ENCODE data around the gene OSBPL9. TPM values are rescaled to one million over a fixed set of nuclear protein-coding genes. Genes with fewer than 3 reads are reported as not detected.

The OSBPL9 gene
- polyA plus RNA-seq, 1 experiment: 68.3 TPM

DNA sequence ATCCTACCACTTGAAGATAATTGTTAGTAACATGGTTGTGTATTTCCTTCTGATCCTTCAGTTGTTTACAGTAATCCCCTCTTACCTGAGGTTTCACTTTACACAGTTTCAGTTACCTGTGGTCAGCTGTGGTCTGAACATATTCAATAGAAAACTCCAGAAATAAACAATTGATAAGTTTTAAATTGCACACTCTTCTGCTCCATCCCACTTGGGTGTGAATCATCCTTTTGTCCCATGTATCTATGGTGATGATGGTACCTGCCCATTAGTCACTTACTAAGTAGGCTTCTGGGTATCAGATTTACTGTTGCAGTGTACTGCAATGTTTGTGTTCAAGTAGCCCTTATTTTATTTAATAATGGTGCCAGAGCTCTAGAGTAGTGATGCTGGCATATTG lies 62.5 kb downstream of the OSBPL9 start:
- ChIA-PET CTCF (no interaction called here), POLR2A (no interaction called here)
- H3K4me3 ChIP-seq (ENCODE audit: low read depth, low read length): no peak overlapping the region
- no peaks in the 10 kb centered on the region for H3K27me3 ChIP-seq (ENCODE audit: control insufficient read depth, insufficient read depth, low read length)
- no peak for TF ChIP-seq CTCF (IDR thresholded peaks at IDR 0.05; ENCODE audit: insufficient read depth, low read depth, low read length)
- DNase-seq (ENCODE audit: low read depth): no peak
- H3K36me3 ChIP-seq (ENCODE audit: control insufficient read depth, insufficient read depth, low read length): no peaks in the 10 kb centered on the region

DNA sequence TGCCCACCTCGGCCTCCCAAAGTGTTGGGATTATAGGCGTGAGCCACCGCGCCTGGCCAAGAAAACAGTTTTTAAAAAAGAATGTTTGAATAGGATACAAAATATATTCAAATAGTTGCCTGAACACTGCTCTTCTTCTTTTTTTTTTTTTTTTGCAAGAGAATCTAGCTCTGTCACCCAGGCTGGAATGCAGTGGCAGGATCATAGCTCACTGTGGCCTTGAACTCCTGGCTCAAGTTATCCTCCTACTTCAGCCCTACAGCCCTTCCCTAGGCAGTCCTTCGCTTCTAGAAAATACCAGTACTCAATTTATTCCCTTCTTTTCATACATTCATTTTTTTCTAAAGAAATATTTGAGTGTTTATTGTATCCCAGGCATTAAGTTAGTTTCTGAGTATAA lies 67.9 kb downstream of the OSBPL9 start:
- DNase-seq (ENCODE audit: low read depth): no peak
- H3K36me3 ChIP-seq (ENCODE audit: control insufficient read depth, insufficient read depth, low read length): no peaks in the 10 kb centered on the region
- H3K27me3 ChIP-seq (ENCODE audit: control insufficient read depth, insufficient read depth, low read length): no peaks in the 10 kb centered on the region
- no peak overlapping the region for H3K4me3 ChIP-seq (ENCODE audit: low read depth, low read length)
- ChIA-PET POLR2A (interaction anchor here (0.6 kb wide), 1 partner anchor 1529 kb away, joined by 4 read pairs; no protein-coding TSS in a partner anchor), CTCF (interaction anchor here (0.6 kb wide), 1 partner anchor 13 kb away, joined by 4 read pairs; no protein-coding TSS in a partner anchor)
- no peak for TF ChIP-seq CTCF (IDR thresholded peaks at IDR 0.05; ENCODE audit: insufficient read depth, low read depth, low read length)

DNA sequence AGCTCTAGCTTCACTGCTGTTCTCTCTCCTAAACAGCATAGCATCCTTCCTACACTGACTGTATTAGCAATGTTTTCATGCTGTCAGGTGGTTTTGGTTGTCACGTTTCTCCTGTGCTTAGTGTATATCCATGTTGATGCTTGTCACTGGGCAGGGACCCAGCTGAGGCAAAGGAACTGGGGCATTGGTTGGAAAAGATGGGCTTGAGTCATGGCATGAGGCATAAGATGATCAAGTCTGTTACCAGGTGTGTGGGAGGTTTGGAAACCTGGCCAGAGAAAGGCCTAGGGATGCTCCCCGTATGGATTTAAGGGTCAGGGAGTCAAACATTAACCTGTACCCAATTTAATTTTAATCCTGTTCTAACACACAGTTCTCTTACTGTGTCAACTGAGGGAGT lies 69.6 kb downstream of the OSBPL9 start:
- DNase-seq (ENCODE audit: low read depth): no peak
- ChIA-PET CTCF (no interaction called here), POLR2A (no interaction called here)

DNA sequence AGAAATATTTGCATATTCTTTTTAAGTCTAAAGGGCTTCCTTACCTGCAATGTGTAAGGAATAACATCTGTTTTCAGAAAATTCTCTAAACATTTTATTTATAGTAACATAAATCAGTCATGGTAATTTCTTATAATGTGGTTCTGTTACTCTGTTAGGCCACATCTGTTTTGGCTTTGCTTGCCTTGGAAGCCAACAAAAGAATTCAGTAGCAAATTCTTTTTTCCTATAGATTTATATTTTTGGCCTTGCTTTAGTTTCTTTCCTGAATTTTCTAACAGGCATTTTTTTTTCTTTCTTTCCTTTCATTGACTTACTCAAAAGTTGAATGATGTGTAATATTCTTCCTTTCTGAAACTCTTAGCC lies 72.2 kb downstream of the OSBPL9 start:
- Histone ChIP-seq H3K4me3 (ENCODE audit: low read depth, low read length) (no peak overlapping the region), H3K36me3 (ENCODE audit: control insufficient read depth, insufficient read depth, low read length) (no peaks in the 10 kb centered on the region), H3K27me3 (ENCODE audit: control insufficient read depth, insufficient read depth, low read length) (no peaks in the 10 kb centered on the region)
- ChIA-PET CTCF (no interaction called here), POLR2A (no interaction called here)
- TF ChIP-seq CTCF (IDR thresholded peaks at IDR 0.05; ENCODE audit: insufficient read depth, low read depth, low read length): no peak
- no peak for DNase-seq (ENCODE audit: low read depth)

More for the DNA sequence above, 69.6 kb downstream of the OSBPL9 start:
- no peak for TF ChIP-seq CTCF (IDR thresholded peaks at IDR 0.05; ENCODE audit: insufficient read depth, low read depth, low read length)
- no peak overlapping the region for H3K4me3 ChIP-seq (ENCODE audit: low read depth, low read length)
- no peaks in the 10 kb centered on the region for H3K27me3 ChIP-seq (ENCODE audit: control insufficient read depth, insufficient read depth, low read length)
- no peaks in the 10 kb centered on the region for H3K36me3 ChIP-seq (ENCODE audit: control insufficient read depth, insufficient read depth, low read length)

- no peak for DNase-seq (ENCODE audit: low read depth)
- Histone ChIP-seq H3K36me3 (ENCODE audit: control insufficient read depth, insufficient read depth, low read length) (no peaks in the 10 kb centered on the region), H3K4me3 (ENCODE audit: low read depth, low read length) (no peak overlapping the region), H3K27me3 (ENCODE audit: control insufficient read depth, insufficient read depth, low read length) (no peaks in the 10 kb centered on the region)
- ChIA-PET CTCF (interaction anchor here (1.0 kb wide), 1 partner anchor 18 kb away, joined by 3 read pairs; no protein-coding TSS in a partner anchor), POLR2A (no interaction called here)
- no peak for TF ChIP-seq CTCF (IDR thresholded peaks at IDR 0.05; ENCODE audit: insufficient read depth, low read depth, low read length)
Measured at GRCh38 chr1:51689643-51690042, 72.8 kb downstream of the OSBPL9 start.

All from BJ (cell line).